D341Med (cell line): Measurements from ENCODE around the gene ITGB2.

Source experiments
- DNase-seq: peaks from one replicate; pipeline ENCODE4 v3.0.0; 2012; ENCODE audit warnings: low spot score

ITGB2 gene

DNA sequence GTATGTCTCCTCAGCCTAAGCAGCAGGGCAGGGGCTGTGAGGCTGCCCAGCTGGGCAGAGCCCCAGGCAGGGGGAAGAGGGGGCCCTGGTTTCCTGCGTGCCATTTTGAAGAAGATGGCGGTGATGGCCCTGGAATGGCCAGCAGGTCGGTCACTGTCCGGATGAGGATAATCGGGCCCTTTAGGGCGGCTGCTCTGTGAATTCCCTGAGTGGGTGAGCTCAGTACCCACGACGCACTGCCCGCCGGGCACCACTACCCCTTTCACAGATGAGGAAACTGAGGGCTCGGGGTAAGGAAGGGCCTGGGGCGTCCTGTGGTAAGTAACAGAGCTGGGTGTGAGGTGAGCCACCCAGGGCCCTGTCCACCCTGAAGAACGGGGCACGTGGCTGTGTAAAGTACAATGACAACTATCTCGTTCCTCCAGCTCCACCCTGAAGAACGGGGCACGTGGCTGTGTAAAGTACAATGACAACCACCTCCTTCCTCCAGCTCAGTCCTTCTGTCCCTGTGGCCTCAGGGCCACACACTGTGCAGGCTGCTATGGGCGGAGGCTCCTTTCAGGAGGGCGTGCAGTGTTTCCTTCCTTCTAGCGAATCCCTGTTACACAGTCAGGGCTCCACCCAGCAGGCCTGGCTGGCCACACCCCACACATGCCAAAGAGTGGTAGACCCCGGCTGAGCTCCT is 23.2 kb downstream of the ITGB2 start:
- no peak for DNase-seq

DNA sequence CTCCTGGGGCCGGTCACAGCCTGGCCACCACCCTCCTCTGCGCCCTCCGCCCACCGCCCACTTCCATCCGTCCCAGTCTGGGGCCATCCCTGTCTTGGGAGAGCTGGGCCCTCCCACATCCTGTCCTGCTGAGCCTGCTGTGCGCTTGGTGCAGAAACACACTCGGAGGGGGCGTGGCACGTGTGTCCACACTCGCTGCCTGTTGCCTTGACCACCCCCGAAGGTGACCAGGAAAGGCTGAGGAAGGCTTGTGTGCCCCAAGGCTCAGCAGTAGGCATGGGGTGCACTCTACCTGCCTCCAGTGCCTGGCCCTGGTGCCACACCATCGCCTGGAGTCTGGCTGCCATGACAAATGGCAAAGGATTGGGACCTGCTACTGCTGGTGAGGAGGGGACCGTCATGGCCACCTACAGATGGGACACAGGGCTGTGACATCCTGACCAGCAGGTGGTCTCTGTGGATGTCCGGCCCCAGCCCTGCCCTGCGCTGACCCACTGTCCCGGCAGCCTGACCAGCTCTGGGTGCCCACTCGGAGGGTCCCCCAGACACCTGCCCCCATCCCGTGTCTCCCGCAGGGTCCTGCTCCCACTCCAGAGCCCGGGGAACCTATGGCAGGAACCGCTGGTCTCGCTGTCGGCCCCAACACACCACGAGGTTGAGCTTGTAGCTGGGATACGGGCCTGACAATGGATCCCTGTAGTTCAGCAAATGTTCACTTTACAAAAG is 24.0 kb downstream of the ITGB2 start:
- no peak for DNase-seq

DNA sequence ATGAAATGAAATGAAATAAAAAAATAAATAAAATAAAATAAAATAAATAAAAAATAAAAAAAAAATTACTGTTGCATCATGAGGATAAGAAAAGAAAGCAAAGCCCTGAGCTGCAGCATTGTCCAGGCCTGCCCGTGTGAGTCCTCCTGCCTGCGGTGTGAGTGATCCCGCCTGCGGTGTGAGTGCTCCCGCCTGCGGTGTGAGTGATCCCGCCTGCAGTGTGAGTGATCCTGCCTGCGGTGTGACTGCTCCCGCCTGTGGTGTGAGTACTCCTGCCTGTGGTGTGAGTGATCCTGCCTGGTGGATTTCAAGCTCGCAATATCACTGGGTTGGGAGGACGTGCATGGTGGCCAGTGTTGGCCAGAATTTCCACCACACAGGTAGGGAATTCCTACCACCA is 24.8 kb downstream of the ITGB2 start:
- DNase-seq, result no peak

DNA sequence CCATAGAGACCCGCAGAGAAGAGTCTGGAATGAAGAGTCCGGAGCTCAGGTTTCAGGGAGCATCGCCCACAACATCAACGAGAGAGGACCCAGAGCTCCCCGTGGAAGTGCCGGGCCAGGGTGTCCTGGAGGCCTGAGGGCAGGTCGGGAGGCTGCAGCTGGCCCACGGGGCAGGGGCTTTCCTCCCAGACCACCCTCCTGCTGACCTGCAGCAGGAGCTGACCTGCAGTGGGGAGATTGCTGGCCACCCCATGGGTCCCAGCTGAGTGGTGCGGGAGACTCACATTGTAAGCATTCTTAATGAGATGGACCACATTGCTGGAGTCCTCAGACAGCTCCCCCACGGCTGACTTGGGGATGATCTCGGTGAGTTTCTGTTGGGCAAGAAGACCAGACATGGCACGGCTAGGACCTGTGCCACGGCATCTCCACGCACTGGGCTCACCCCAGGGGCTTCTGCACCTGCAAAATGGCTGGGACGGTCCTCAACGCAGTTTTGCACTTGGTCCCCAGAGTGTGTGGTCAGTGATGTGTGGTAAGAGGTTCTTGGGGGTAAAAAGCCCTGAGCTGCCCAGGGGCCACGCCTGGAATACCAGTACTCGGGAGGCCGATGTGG is 25.9 kb downstream of the ITGB2 start:
- DNase-seq, result no peak

DNA sequence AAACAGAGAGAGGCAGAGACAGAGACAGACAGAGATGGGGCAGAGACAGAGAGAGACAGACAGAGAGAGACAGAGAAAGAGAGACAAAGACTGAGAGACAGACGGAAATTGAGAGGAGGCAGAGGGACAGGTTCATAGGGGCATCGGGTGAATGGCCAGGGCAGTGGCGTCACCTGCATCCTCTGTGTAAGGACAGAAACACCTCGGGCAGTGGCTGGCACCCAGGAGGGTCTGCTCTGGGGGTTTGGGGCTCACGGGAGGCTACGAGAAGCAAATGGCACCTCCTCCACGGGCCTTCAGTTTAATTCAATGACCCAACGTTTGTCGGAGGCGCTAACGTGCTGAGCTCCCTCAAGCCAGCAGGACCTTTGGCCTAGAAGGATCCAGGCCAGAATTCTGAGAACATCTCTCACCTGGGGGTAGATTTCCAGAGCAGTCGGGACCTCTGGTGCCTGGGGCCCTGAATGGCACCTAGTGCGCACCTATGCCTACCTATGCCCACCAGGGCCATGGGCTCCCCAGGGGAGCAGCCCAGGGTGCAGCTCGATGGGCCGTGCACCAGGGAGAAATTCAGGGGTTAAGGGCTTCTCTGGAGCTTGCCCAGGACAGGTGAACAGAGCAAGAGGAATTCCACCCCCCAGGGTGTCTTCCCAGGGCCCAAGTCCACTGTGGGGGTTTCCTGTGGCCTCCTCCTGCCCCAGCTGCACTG is 26.6 kb downstream of the ITGB2 start:
- DNase-seq, result no peak

DNA sequence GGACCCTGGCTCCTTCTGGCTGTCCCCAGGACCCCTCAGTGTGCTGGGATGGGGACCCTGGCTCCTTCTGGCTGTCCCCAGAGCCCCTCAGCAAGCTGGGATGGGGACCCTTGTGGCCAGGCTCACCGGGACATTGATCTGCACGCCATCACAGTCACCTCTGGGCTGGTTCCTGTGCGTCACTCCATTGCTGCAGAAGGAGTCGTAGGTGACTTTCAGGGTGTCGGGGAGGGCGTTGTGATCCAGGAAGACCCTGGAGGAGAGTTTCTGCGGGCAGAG is 27.5 kb downstream of the ITGB2 start:
- no peak for DNase-seq

DNA sequence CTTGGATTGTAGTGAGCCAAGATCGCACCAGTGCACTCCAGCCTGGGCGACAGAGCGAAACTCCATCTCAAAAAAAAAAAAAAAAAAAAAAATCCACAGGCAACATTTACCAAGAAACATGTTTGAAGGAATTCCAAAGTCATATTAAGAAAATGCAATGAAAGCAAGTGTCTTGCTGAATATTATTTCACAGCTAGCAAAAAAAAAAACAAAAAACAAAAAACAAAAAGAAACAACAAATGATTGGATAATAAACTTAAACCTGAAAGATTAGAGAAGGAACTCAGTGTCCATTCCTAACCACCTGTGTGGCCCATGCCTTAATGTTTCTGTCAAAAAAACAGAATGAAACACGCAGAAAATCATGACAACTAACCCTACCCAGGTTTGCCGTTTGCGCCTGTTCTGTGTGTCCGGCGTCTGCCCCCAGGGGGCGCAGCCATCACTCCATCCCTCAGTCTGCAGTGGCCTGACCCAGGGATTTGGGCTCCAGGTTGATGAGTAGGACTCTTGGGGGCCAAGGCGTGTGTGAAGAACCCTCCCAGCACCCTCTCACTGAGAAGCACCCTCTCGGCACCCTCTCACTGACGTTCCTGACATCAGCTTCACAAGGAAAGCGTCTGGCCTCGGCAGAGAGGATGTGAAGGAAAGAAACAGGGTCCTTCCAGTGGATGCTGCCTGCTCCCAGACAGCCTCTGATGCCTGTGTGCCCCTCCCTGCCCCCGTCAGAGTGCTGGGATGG is 28.0 kb downstream of the ITGB2 start:
- peak; percentile 83 for DNase-seq

DNA sequence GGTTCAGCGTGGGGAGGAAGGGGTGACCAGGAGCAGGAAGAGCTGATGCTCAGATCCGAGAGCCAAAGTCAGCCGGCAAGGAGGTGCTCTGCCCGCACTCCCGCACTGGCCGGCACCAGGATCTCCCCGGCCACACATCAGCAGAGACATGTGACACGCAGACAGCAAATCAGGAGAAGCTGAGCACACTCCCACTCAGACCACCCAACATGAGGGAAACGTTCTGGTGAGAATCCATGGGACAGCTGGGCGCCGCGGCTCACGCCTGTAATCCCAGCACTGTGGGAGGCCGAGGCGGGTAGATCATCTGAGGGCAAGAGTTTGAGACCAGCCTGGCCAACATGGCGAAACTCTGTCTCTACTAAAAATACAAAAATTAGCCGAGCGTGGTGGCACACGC is 28.6 kb downstream of the ITGB2 start:
- DNase-seq, result no peak

DNA sequence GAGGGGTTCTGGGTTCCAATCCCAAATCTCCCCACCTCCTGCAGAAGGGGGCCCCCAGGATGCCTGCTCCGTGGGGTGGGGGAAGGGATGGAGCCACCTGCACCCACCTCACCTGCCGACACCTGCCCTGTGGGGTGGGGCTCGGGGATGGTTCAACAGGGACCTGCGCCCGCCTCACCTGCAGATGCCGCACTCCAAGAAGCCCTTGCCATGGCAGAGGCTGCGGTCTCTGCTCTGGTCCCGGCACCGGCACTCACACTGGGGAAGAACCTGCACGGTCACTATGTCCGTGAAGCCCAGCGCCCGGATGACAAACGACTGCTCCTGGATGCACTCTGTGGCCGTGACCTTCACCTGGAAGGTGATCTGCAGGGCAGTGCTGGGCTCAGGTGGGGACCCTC is 29.1 kb downstream of the ITGB2 start:
- DNase-seq, result no peak

DNA sequence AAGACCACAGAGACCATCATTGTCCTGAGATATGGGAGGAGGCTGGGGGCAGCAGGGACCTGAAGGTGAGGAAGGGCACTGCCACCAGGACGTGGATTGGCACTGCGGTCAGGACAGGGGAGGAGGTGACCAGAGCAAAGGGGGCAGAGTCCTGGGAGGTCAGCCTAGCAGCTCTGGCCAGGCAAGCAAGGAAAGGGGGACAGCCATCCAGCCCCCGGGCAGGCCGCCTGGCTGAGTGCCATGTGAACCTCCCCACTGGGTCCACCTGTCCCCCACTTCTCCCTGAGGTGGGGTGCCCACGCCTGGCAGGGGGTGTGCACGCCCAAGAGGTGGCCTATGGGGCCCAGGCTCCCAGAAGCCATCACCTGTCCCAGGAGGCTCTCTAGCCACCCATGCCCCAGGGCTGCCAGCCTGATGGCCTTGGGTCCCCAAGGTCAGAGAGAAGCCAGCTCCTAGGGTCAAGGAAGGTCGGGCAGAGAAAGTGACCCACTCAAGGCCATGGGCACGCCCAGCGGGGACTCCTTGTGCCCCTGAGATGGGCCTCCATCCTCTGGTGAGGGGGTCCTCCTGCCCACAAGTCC is 29.6 kb downstream of the ITGB2 start:
- no peak for DNase-seq

DNA sequence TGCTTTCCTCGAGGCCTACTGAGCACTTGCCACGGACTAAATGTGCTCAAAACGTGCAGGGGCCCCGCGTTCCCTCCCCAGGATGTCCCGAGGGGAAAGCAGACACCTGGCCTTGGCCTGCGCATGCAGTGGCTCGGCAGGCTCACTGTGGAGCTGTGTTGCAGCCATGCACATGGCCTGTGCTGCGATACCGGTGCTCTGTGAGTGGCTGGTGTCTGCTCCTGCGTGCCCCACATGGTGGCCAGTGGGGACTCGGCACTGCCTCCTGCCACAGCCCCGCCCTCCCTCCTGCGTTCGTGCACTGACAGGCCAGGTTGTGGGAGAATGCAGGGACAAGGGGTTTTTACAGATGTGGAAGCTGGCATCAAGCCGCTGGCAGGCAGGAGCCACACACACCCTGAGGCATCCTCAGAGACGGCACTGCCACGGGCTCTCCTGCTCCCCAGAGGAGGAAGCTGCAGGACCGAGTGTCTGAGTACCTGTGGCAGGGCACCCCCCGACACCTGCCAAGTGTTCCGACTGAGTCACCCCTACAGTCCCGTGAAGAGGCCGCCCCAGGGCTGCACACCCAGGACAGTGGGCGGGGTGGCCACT is 30.3 kb downstream of the ITGB2 start:
- DNase-seq, result no peak

DNA sequence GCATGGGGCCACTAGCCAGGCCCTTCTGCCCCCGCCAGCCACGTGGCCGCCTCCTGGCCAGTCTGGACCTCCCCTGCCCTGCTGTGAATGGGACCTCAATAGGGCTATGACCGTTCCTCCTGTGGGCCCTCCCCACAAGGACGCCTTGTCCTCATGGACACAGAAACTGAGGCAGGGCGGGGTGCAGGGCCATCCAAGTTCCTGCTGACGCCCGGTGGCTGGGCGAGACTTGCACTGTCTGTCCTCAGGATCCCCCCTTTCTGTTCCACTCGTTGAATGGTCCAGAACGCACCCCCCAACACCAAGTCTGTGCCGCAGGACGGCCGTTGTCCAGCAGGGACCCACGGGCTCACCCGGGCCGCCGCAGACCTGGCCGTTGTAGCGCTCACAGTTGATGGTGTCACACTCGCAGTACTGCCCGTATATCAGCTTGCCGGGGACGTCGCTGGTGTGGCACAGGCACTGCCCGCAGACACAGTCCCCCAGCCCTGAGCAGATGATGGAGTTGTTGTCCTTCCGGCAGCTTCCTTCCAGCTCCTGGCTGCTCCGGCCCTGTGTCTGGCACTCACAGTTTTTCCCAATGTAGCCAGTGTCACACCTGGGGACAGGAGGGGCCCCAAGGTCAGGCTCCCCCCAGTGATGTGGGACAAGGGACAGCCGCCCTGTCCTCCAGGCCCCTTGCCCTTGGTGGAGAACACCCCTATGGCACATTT is 30.9 kb downstream of the ITGB2 start:
- DNase-seq, result no peak

DNA sequence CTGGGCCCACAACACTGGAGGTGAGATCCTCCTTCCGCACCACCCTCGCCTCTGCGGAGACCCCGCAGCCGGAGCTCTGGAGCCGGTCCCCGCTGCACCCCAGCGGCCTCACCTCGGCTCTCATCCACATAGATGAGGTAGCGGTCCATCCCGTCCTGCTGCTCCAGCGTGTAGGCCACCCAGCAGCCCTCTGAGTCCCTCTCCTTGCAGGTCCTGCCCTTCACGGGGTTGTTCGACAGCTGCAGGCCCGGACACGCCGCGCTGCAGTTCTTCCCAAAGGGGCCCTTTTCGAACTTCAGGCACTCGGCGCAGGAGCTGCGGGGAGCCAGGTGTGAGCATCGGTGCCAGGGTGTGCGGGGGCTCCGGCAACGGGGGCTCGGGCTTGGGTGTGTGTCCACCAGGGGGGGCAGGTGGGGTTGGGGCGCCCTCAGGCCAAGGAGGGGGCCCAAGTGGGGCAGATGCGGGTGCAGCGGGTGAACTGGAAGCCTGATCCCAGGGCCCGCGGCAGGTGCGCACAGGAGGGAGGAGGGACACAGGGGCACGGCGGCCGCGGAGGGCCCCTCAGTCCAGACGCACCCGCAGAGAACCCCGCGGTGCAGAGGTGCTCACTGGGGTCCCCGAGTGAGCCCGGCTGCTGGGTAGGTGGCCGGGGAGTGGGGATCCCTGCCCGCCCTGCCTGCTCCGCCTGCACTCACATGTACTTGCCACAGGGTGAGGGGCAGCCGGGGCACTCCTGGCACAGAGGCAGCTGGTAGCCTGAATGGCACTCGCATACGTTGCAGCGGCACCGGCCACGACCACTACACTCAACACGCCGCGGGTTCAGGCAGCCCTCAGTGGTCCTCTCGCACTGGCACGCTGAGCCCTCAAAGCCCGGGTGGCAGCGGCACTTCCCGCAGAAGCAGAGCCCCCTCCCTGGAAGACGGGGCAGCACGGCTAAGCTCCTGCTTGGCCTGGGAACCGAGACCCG is 31.8 kb downstream of the ITGB2 start:
- DNase-seq, result no peak

DNA sequence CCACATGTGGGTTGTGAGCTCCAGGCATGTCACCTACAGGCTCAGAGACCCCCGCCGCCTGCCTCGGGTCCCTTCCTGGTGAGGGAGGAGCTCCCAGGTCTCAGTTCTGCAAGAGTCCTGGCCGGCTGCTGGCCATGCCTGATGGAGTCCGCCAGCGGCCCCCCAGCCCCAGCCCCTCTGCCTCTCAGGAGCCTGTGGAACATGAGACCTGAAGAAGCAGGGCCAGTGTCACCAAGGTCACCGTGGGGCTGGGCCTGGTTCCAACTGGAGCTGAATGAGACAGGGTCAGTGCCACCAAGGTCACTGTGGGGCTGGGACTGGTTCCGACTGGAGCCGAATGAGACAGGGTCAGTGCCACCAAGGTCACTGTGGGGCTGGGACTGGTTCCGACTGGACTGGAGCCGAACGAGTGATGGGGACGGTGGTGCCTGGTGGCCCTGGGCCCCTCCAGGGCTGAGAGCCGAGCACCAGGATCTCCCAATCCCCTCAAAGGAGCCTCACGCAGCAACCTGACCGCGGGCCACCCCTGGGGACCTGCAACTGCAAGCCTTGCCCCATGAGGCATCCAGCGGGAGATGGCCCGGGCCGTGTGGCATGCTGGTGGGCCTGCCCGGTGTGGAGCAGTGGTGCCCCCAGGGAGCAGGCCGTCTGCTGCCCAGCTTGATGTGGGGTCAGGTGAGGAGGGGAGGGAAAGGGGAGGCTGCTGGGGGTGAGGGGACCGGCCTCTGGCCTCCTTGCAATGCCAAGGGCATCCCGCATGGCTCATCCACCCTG is 32.7 kb downstream of the ITGB2 start:
- no peak for DNase-seq

DNA sequence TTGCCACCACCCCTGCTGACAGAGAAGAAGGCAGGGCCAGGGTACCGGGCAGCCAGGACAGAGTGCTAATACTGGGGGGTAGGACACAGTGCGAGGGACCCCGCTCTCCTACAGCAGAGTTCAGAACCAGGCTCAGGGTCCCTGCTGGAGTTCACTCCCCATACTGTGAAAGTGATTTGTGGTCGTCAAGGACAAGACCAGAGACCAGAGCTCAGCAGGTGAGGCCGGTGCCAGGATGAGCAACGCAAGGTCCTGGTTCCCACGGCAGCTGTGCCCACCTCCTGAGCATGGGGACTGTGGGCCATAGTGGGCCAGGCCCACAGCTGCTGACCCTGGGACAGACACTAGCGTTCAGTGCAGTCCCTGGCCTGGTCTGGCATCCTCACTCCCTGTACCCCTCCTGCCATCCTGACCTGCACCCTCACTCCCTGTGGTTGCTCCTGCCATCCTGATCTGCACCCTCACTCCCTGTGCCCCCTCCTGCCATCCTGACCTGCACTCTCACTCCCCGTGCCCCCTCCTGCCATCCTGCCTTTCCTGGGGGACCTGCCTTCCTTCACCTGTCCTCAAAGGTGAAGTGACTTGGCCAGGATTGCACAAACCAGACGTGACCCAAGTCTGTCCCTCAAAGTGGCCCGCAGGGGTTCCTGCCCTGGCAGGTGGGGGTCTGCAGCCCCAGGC is 33.4 kb downstream of the ITGB2 start:
- DNase-seq, result no peak

DNA sequence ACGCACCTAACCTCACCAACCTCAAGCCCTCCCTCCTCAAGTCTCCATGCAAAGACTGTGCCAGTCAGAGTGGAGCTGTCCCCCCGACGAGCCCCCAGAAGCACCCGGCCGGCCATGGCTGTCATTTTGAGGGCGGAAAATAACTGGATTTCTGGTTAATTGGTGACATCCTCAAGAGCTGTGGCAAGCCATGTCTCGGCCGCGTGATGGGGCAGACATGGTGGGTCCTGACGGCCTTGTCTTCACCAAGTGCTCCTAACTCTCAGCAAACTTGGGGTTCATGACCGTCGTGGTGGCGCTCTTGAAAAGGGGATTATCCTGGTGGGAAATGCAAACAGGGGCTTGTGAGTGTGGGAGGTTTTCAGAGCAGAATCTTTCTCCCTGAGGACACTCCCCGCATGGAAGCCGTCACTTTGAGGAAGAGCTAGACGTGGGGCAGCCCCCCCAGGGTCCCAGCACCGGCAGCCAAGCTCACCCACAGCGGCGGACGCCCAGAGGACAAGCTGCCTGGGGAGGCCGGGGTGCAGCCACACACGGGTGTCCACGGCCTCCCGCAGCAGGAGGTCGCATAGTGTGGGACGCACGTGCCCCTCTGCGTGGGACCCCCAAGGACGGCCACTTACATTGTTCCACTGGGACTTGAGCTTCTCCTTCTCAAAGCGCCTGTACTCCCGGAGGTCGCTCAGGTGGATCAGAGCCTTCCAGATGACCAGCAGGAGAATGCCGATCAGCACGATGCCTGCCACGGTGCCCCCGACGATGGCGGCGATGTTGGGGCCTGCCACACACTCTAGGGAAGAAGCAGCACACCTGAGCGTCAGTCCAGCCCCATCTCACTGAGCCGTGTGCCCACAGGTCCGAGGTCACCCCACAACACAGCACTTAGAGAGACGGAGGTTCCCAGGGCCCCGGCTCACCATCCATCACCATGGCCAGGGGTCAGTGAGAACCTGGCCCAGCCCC is 34.3 kb downstream of the ITGB2 start:
- DNase-seq, result no peak

DNA sequence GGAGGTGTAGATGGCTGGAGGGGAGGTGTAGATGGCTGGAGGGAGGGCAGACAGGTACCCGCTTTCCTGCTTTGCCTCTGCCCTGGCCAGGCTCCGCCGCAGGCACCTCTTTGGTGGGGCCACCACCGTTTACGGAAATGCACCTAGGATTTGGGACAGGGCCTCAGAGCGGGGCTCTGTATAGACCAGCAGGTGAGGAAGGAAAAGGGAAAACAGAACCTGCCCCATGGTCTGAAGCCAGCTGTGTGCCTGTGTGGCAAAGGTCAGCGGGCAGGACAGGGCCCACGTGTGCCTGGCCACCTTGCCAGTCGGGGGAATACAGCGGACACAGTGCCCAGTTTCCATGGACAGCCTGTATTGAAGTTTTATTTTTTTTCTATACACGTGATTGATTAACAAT is 35.1 kb downstream of the ITGB2 start:
- no peak for DNase-seq
